BJ (cell line): Measurements from ENCODE around the gene SMIM33. TPM values are rescaled to one million over a fixed set of nuclear protein-coding genes. Genes with fewer than 3 reads are reported as not detected.

Experiments
- CTCF ChIA-PET: fragments of 350-600 bp; formaldehyde crosslinking; extraction: SDS; loops from one replicate; lab custom pipeline; 2021; ENCODE audit warnings: antibody characterized with exemption, inconsistent platforms; lab: Yijun Ruan, JAX
- POLR2A ChIA-PET: fragments of 300-600 bp; sonication (Branson Sonifier 250); formaldehyde crosslinking; extraction: SDS; loops from one replicate; lab custom pipeline; 2021; ENCODE audit warnings: antibody characterized with exemption; lab: Charles Lee
- DNase-seq: peaks from one replicate; pipeline ENCODE4 v3.0.0-alpha.2; 2011; ENCODE audit warnings: low read depth
- H3K27me3 ChIP-seq: 2 replicates; pipeline ENCODE4 v1.6.0; 2011; ENCODE audit warnings: low read length; ENCODE audit not compliant: control insufficient read depth, insufficient read depth
- H3K36me3 ChIP-seq: 2 replicates; pipeline ENCODE4 v1.5.1; 2011; ENCODE audit warnings: low read length; ENCODE audit not compliant: control insufficient read depth, insufficient read depth
- H3K4me3 ChIP-seq: 2 replicates; pipeline ENCODE4 v1.5.1; 2011; ENCODE audit warnings: low read depth, mild to moderate bottlenecking, control low read depth, low read length
- polyA plus RNA-seq: library from polyadenylated mRNA; depleted of rRNA; stranded (reverse); fragments of >200 nt; gene quantifications from 2 replicates; pipeline ENCODE4 v1.2.3, GENCODE V29; 2011
- TF ChIP-seq, protein P1 (sequence below): IDR thresholded peaks from 2 replicates; pipeline ENCODE4 v1.5.1; 2011; ENCODE audit warnings: low read depth, mild to moderate bottlenecking, control low read depth, inconsistent platforms, low read length, moderate library complexity; ENCODE audit not compliant: insufficient read depth

Gene SMIM33
- polyA plus RNA-seq, 1 experiment = not detected

DNA sequence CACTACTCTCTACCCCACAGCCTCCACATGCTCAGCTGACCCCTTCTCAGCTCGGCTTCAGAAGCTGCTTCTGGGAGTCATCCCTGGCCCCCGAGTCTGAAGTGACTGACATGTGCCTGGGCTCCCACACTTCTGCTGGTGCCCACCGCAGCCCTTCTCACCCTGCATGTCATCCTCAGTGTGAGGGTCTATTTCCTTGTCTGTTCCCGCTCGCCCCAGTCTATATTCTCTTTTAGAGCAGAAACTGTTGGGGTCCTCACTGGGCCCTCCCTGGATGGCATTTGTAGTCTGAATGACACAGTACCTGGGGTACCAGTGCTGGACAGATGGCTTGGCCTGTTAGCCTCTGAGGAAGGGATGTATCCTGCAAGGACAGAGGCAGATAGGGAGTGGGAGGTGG is 13.6 kb upstream of the SMIM33 start:
- CTCF ChIA-PET = interaction anchor here (1.7 to 3.2 kb wide), 2 partner anchors 14 to 22 kb away, joined by 3 to 9 read pairs; no protein-coding TSS in a partner anchor
- Histone ChIP-seq H3K4me3 (no peak overlapping the region), H3K27me3 (no peaks in the 10 kb centered on the region), H3K36me3 (no peaks in the 10 kb centered on the region)
- TF ChIP-seq, protein P1, sequence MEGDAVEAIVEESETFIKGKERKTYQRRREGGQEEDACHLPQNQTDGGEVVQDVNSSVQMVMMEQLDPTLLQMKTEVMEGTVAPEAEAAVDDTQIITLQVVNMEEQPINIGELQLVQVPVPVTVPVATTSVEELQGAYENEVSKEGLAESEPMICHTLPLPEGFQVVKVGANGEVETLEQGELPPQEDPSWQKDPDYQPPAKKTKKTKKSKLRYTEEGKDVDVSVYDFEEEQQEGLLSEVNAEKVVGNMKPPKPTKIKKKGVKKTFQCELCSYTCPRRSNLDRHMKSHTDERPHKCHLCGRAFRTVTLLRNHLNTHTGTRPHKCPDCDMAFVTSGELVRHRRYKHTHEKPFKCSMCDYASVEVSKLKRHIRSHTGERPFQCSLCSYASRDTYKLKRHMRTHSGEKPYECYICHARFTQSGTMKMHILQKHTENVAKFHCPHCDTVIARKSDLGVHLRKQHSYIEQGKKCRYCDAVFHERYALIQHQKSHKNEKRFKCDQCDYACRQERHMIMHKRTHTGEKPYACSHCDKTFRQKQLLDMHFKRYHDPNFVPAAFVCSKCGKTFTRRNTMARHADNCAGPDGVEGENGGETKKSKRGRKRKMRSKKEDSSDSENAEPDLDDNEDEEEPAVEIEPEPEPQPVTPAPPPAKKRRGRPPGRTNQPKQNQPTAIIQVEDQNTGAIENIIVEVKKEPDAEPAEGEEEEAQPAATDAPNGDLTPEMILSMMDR = no peak
- POLR2A ChIA-PET = interaction anchor here (0.5 kb wide), 1 partner anchor 20 kb away, joined by 3 read pairs; no protein-coding TSS in a partner anchor
- no peak for DNase-seq

- no peak for DNase-seq
- H3K36me3 ChIP-seq = no peaks in the 10 kb centered on the region
- POLR2A ChIA-PET = interaction anchor here (0.5 kb wide), 1 partner anchor 19 kb away, joined by 3 read pairs; no protein-coding TSS in a partner anchor
- H3K4me3 ChIP-seq = no peak overlapping the region
- TF ChIP-seq, protein P1 = no peak
- CTCF ChIA-PET = interaction anchor here (1.7 kb wide), 1 partner anchor 21 kb away, joined by 3 read pairs; no protein-coding TSS in a partner anchor
- H3K27me3 ChIP-seq = no peaks in the 10 kb centered on the region
Observed at GRCh38 chr5:139457653-139458306, 13.0 kb upstream of the SMIM33 start.

DNA sequence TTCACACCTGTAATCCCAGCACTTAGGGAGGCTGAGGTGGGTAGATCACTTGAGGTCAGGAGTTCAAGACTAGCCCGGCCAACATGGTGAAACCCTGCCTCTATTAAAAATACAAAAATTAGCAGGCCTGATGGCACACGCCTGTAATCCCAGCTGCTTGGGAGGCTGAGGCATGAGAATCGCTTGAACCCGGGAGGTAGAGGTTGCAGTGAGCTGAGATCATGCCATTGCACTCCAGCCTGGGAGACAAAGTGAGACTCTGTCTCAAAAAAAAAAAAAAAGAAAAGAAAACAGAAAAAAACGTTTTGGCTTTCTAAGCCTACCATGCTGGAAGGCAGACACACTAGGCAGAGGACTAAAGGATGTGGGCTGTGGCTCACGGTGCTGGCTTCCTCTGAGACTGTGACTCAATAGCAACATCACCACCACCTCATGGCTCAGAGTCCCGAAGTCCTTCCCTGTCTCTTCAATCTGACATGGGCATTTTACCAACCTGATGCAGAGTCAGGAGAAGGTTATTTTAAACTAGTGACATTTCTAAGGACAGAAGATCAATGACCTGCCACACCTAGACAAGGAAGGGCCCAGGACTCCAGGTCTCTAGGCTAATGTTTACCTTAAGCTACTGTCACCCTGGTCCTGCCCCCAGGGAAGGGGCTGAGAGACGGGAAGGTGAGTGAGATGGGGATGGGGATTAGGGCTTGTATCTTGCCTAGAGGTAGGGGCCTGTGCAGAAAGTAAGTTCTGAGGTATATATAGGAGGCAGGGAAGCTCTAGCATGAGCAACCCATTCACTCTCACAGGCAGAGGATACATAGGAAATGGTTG is 12.0 kb upstream of the SMIM33 start:
- H3K27me3 ChIP-seq = no peaks in the 10 kb centered on the region
- no peak for DNase-seq
- no peak overlapping the region for H3K4me3 ChIP-seq
- no peaks in the 10 kb centered on the region for H3K36me3 ChIP-seq
- TF ChIP-seq, protein P1 = no peak
- ChIA-PET CTCF (no interaction called here), POLR2A (no interaction called here)

DNA sequence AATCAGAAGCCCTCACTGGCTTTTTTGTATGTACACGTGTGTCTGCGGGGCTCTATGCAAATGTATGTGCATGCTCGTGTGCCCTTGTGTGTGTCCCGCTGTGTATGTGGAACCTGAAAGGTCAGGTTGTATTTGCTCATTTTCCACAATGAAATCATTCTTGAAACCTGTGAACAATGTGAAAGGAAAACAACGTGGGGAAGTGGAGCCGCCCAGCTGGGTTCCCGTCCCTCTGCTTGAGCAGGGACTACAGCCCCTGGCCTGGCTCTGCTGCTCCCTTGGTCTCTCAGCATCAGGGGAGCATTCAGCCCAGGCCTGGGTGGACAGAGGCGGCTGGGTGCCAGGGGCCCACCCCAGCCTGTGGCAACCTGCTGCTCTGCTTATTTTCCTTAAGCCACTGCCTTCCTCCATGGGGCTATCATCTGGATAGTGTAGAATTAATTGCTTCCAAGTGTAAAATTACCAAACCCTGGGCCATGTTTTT is 11.3 kb upstream of the SMIM33 start:
- CTCF ChIA-PET = no interaction called here
- no peaks in the 10 kb centered on the region for H3K27me3 ChIP-seq
- H3K36me3 ChIP-seq = no peaks in the 10 kb centered on the region
- TF ChIP-seq, protein P1 = no peak
- POLR2A ChIA-PET = no interaction called here
- DNase-seq = no peak
- H3K4me3 ChIP-seq = no peak overlapping the region

- ChIA-PET POLR2A (no interaction called here), CTCF (no interaction called here)
- H3K36me3 ChIP-seq = no peaks in the 10 kb centered on the region
- H3K27me3 ChIP-seq = no peaks in the 10 kb centered on the region
- H3K4me3 ChIP-seq = no peak overlapping the region
- TF ChIP-seq, protein P1 = no peak
- DNase-seq = no peak
Observed at GRCh38 chr5:139460455-139460854, 10.3 kb upstream of the SMIM33 start.
